Measurements from ENCODE around the gene KRT77. TPM values are rescaled to one million over a fixed set of nuclear protein-coding genes. Genes with fewer than 3 reads are reported as not detected.

KRT77 gene
- total RNA-seq, 2 experiments from 2014 or later: not detected

GRCh38 chr12:52744493-52745156 is 41.3 kb upstream of the KRT77 start:
- Histone ChIP-seq H3K4me3 (ENCODE audit: low read depth, low read length, poor library complexity, severe bottlenecking) (no peak overlapping the region), H3K36me3 (ENCODE audit: insufficient read depth, low read length) (no peaks in the 10 kb centered on the region), H3K4me1 (ENCODE audit: insufficient read depth, low read length, poor library complexity, severe bottlenecking) (no peaks in the 10 kb centered on the region), H3K79me2 (ENCODE audit: insufficient read depth, low read depth, low read length) (no peaks in the 10 kb centered on the region), H4K20me1 (ENCODE audit: insufficient read depth, low read length) (no peaks in the 10 kb centered on the region), H2AFZ (ENCODE audit: low read length) (no peak overlapping the region), H3K4me2 (ENCODE audit: low read length) (no peak overlapping the region), H3K27ac (ENCODE audit: low read depth, low read length, poor library complexity, severe bottlenecking) (no peak overlapping the region), H3K9me2 (ENCODE audit: insufficient read depth, low read length) (no peaks in the 10 kb centered on the region), H3K9me3 (ENCODE audit: low read length) (no peaks in the 10 kb centered on the region)
- intact Hi-C loops (cut with micrococcal nuclease; ENCODE audit: unreplicated experiment): no loop called here
- POLR2A ChIA-PET: no interaction called here
- CTCF ChIA-PET (ENCODE audit: unreplicated experiment): no interaction called here
- no TSS peak for BruUV-seq (replicated peaks)
- DNase-seq (ENCODE audit: low spot score): no peak
- TF ChIP-seq EZH2phosphoT487 (IDR thresholded peaks at IDR 0.05; ENCODE audit: borderline replicate concordance, low read depth, low read length): no peak
- TF ChIP-seq, protein P1, sequence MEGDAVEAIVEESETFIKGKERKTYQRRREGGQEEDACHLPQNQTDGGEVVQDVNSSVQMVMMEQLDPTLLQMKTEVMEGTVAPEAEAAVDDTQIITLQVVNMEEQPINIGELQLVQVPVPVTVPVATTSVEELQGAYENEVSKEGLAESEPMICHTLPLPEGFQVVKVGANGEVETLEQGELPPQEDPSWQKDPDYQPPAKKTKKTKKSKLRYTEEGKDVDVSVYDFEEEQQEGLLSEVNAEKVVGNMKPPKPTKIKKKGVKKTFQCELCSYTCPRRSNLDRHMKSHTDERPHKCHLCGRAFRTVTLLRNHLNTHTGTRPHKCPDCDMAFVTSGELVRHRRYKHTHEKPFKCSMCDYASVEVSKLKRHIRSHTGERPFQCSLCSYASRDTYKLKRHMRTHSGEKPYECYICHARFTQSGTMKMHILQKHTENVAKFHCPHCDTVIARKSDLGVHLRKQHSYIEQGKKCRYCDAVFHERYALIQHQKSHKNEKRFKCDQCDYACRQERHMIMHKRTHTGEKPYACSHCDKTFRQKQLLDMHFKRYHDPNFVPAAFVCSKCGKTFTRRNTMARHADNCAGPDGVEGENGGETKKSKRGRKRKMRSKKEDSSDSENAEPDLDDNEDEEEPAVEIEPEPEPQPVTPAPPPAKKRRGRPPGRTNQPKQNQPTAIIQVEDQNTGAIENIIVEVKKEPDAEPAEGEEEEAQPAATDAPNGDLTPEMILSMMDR (conservative IDR thresholded peaks at IDR 0.05; ENCODE audit: low read length): no peak

DNA sequence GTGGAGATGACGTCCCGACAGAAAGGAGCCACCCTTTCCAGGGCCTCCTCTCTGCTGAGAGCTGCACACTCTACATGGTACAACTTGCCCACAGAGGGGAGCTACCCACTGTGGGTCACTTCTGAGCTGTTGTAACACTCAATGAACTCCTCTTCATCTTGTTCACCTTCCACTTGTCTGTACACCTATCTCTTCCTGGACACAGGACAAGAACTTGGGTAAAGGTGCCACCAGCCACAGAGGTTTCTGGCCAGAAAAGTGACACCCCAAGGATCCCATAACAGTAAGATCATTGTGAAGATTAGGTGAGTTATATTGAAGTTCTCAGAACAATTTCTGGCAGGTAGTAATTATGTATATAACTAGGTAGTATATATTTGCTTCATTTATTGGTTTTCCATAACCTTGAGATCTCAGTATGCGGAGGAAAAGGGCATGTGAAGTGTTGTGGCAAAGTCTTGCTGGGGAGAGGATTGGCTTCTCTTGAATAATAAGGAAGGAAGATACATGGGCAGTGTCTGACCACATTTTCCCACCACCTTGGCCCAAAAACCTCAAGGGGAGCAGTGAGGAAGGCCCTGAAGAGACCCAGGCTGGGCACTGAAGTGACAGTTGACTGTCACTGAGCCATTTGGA is 39.6 kb upstream of the KRT77 start:
- no TSS peak for BruUV-seq (replicated peaks)
- Histone ChIP-seq H3K79me2 (ENCODE audit: insufficient read depth, low read depth, low read length) (no peaks in the 10 kb centered on the region), H4K20me1 (ENCODE audit: insufficient read depth, low read length) (no peaks in the 10 kb centered on the region), H3K4me1 (ENCODE audit: insufficient read depth, low read length, poor library complexity, severe bottlenecking) (no peaks in the 10 kb centered on the region), H3K9me2 (ENCODE audit: insufficient read depth, low read length) (no peaks in the 10 kb centered on the region), H3K4me3 (ENCODE audit: low read depth, low read length, poor library complexity, severe bottlenecking) (no peak overlapping the region), H3K4me2 (ENCODE audit: low read length) (no peak overlapping the region), H3K9me3 (ENCODE audit: low read length) (no peaks in the 10 kb centered on the region), H2AFZ (ENCODE audit: low read length) (no peak overlapping the region), H3K27ac (ENCODE audit: low read depth, low read length, poor library complexity, severe bottlenecking) (no peak overlapping the region), H3K36me3 (ENCODE audit: insufficient read depth, low read length) (no peaks in the 10 kb centered on the region)
- no peak for DNase-seq (ENCODE audit: low spot score)
- CTCF ChIA-PET (ENCODE audit: unreplicated experiment): no interaction called here
- intact Hi-C loops (cut with micrococcal nuclease; ENCODE audit: unreplicated experiment): no loop called here
- TF ChIP-seq EZH2phosphoT487 (IDR thresholded peaks at IDR 0.05; ENCODE audit: borderline replicate concordance, low read depth, low read length): no peak
- TF ChIP-seq, protein P1 (conservative IDR thresholded peaks at IDR 0.05; ENCODE audit: low read length): no peak
- POLR2A ChIA-PET: no interaction called here

GRCh38 chr12:52742196-52742580 is 38.9 kb upstream of the KRT77 start:
- Histone ChIP-seq H4K20me1 (ENCODE audit: insufficient read depth, low read length) (no peaks in the 10 kb centered on the region), H3K79me2 (ENCODE audit: insufficient read depth, low read depth, low read length) (no peaks in the 10 kb centered on the region), H3K4me2 (ENCODE audit: low read length) (no peak overlapping the region), H3K9me2 (ENCODE audit: insufficient read depth, low read length) (no peaks in the 10 kb centered on the region), H3K36me3 (ENCODE audit: insufficient read depth, low read length) (no peaks in the 10 kb centered on the region), H2AFZ (ENCODE audit: low read length) (no peak overlapping the region), H3K9me3 (ENCODE audit: low read length) (no peaks in the 10 kb centered on the region), H3K4me3 (ENCODE audit: low read depth, low read length, poor library complexity, severe bottlenecking) (no peak overlapping the region), H3K27ac (ENCODE audit: low read depth, low read length, poor library complexity, severe bottlenecking) (no peak overlapping the region), H3K4me1 (ENCODE audit: insufficient read depth, low read length, poor library complexity, severe bottlenecking) (no peaks in the 10 kb centered on the region)
- BruUV-seq (replicated peaks): no TSS peak
- TF ChIP-seq EZH2phosphoT487 (IDR thresholded peaks at IDR 0.05; ENCODE audit: borderline replicate concordance, low read depth, low read length): no peak
- TF ChIP-seq, protein P1 (conservative IDR thresholded peaks at IDR 0.05; ENCODE audit: low read length): no peak
- ChIA-PET POLR2A (no interaction called here), CTCF (ENCODE audit: unreplicated experiment) (no interaction called here)
- intact Hi-C loops (cut with micrococcal nuclease; ENCODE audit: unreplicated experiment): no loop called here
- DNase-seq (ENCODE audit: low spot score): no peak

Measured in OCI-LY7 (cell line).